ENCODE data around the gene IPMK.

GRCh38 chr10:58209669-58210068 is 58.0 kb downstream of the IPMK start:
- TF ChIP-seq CREB1 (CRISPR knock-in tag; IDR thresholded peaks at IDR 0.05), result no peak
- TF ChIP-seq CTCF (IDR thresholded peaks at IDR 0.05), result no peak
- no peak for TF ChIP-seq SP1 (CRISPR knock-in tag; conservative IDR thresholded peaks at IDR 0.05)
- no peak for TF ChIP-seq IRF1 (CRISPR knock-in tag; IDR thresholded peaks at IDR 0.05)

Data from WTC11 (cell line).